Neural progenitor cell (in vitro differentiated cells): ENCODE measurements around the gene GARIN6. TPM values are rescaled to one million over a fixed set of nuclear protein-coding genes. Genes with fewer than 3 reads are reported as not detected.

Experiments
- DNase-seq: peaks from one replicate; pipeline ENCODE4 v3.0.0-alpha.2; 2016; ENCODE audit warnings: low spot score
- H2AFZ ChIP-seq: fragments of 200-600 bp; sonication (generic); replicated peaks from 2 replicates; pipeline ENCODE4 v1.6.1; 2016; ENCODE audit warnings: antibody characterized with exemption
- H3F3A ChIP-seq: fragments of 200-600 bp; sonication (generic); 2 replicates; pipeline ENCODE4 v1.6.1; 2016; ENCODE audit warnings: antibody characterized with exemption, low read depth
- H3K27ac ChIP-seq: fragments of 200-600 bp; sonication (generic); 2 replicates; pipeline ENCODE4 v1.5.1; 2016; ENCODE audit warnings: mild to moderate bottlenecking
- H3K27me3 ChIP-seq: fragments of 200-600 bp; sonication (generic); 2 replicates; pipeline ENCODE4 v1.6.1; 2016; ENCODE audit warnings: mild to moderate bottlenecking, moderate library complexity
- H3K36me3 ChIP-seq: fragments of 200-600 bp; sonication (generic); 2 replicates; pipeline ENCODE4 v1.5.1; 2016
- H3K4me1 ChIP-seq: fragments of 200-600 bp; sonication (generic); 2 replicates; pipeline ENCODE4 v1.6.1; 2016; ENCODE audit warnings: mixed run types
- H3K4me2 ChIP-seq: fragments of 200-600 bp; sonication (generic); 2 replicates; pipeline ENCODE4 v1.6.1; 2016
- H3K4me3 ChIP-seq: fragments of 200-600 bp; sonication (generic); 2 replicates; pipeline ENCODE4 v1.5.1; 2016
- H3K79me2 ChIP-seq: fragments of 200-600 bp; sonication (generic); 2 replicates; pipeline ENCODE4 v1.6.1; 2016; ENCODE audit warnings: low read depth
- H3K9ac ChIP-seq: fragments of 200-600 bp; sonication (generic); 2 replicates; pipeline ENCODE4 v1.6.1; 2016
- H3K9me3 ChIP-seq: fragments of 200-600 bp; sonication (generic); 2 replicates; pipeline ENCODE4 v1.5.1; 2016; ENCODE audit warnings: low read depth
- H4K20me1 ChIP-seq: fragments of 200-600 bp; sonication (generic); 2 replicates; pipeline ENCODE4 v1.6.1; 2016; ENCODE audit warnings: low read depth
- H3K27ac Mint-ChIP-seq: 3 replicates; pipeline ENCODE4 v1.8.0; 2021; ENCODE audit warnings: mixed read lengths
- H3K27me3 Mint-ChIP-seq: 2 replicates; pipeline ENCODE4 v1.8.0; 2022; ENCODE audit warnings: low read depth, mild to moderate bottlenecking, inconsistent platforms, moderate library complexity, mixed read lengths; ENCODE audit not compliant: insufficient read depth
- H3K36me3 Mint-ChIP-seq: 3 replicates; pipeline ENCODE4 v1.8.0; 2021; ENCODE audit warnings: mixed read lengths
- H3K4me1 Mint-ChIP-seq: 3 replicates; pipeline ENCODE4 v1.8.0; 2021; ENCODE audit warnings: mixed read lengths
- H3K4me3 Mint-ChIP-seq: 3 replicates; pipeline ENCODE4 v1.8.0; 2021; ENCODE audit warnings: mild to moderate bottlenecking, moderate library complexity, mixed read lengths
- H3K9me3 Mint-ChIP-seq: 3 replicates; pipeline ENCODE4 v1.8.0; 2020; ENCODE audit warnings: mixed read lengths
- CTCF ChIP-seq: fragments of 200-600 bp; sonication (generic); IDR thresholded peaks from 2 replicates; pipeline ENCODE4 v1.5.1; 2017; ENCODE audit warnings: antibody characterized with exemption, mild to moderate bottlenecking
- EZH2 ChIP-seq: fragments of 200-600 bp; sonication (generic); IDR thresholded peaks from 2 replicates; pipeline ENCODE4 v1.6.1; 2017; ENCODE audit warnings: antibody characterized with exemption, mild to moderate bottlenecking, moderate library complexity
- EZH2phosphoT487 ChIP-seq: fragments of 200-600 bp; sonication (generic); IDR thresholded peaks from 2 replicates; pipeline ENCODE4 v1.6.1; 2017; ENCODE audit warnings: antibody characterized with exemption
- total RNA-seq: library from RNA; depleted of rRNA; stranded (reverse); fragments of >200 nt; gene quantifications from 2 replicates; pipeline ENCODE4 v1.2.3, GENCODE V29; 2015; ENCODE audit warnings: low replicate concordance

Gene GARIN6
- total RNA-seq, 1 donor from 2014 or later = not detected

- no peaks in the 10 kb centered on the region for H3K4me1 Mint-ChIP-seq
- no peaks in the 10 kb centered on the region for H3K4me1 ChIP-seq
Observed at GRCh38 chr12:99627459-99627858, 20.1 kb upstream of the GARIN6 start.

GRCh38 chr12:99644629-99645028, 2.9 kb upstream of the GARIN6 start:
- Histone ChIP-seq H3K36me3 (no peaks in the 10 kb centered on the region), H3K4me3 (no peak overlapping the region), H2AFZ (no peak overlapping the region), H3K9me3 (no peaks in the 10 kb centered on the region), H3K27me3 (no peaks in the 10 kb centered on the region), H3F3A (no peaks in the 10 kb centered on the region), H3K4me1 (no peaks in the 10 kb centered on the region), H3K9ac (no peak overlapping the region), H3K79me2 (no peaks in the 10 kb centered on the region), H3K27ac (no peak overlapping the region), H4K20me1 (no peaks in the 10 kb centered on the region), H3K4me2 (no peak overlapping the region)
- H3K9me3 Mint-ChIP-seq = no peaks in the 10 kb centered on the region
- H3K27me3 Mint-ChIP-seq = no peaks in the 10 kb centered on the region
- H3K36me3 Mint-ChIP-seq = no peaks in the 10 kb centered on the region
- no peak overlapping the region for H3K27ac Mint-ChIP-seq
- TF ChIP-seq EZH2phosphoT487 (no peak), EZH2 (no peak), CTCF (no peak)
- DNase-seq = no peak
- no peaks in the 10 kb centered on the region for H3K4me1 Mint-ChIP-seq
- no peak overlapping the region for H3K4me3 Mint-ChIP-seq

More at GRCh38 chr12:99627459-99627858, 20.1 kb upstream of the GARIN6 start:
- Histone ChIP-seq H4K20me1 (no peaks in the 10 kb centered on the region), H3K79me2 (no peaks in the 10 kb centered on the region), H3F3A (no peaks in the 10 kb centered on the region), H3K4me3 (no peak overlapping the region), H2AFZ (no peak overlapping the region), H3K9me3 (no peaks in the 10 kb centered on the region), H3K36me3 (no peaks in the 10 kb centered on the region), H3K27ac (no peak overlapping the region), H3K9ac (no peak overlapping the region), H3K4me2 (no peak overlapping the region), H3K27me3 (no peaks in the 10 kb centered on the region)
- TF ChIP-seq CTCF = no peak
- no peak for TF ChIP-seq EZH2
- no peak for TF ChIP-seq EZH2phosphoT487
- Mint-ChIP-seq H3K27me3 (no peaks in the 10 kb centered on the region), H3K4me3 (no peak overlapping the region), H3K27ac (no peak overlapping the region), H3K9me3 (peaks cover 6% of the 10 kb centered on the region), H3K36me3 (no peaks in the 10 kb centered on the region)
- no peak for DNase-seq

- no peak overlapping the region for H3K4me3 ChIP-seq
- Mint-ChIP-seq H3K27me3 (no peaks in the 10 kb centered on the region), H3K4me1 (no peaks in the 10 kb centered on the region), H3K36me3 (no peaks in the 10 kb centered on the region), H3K4me3 (no peak overlapping the region), H3K27ac (no peak overlapping the region), H3K9me3 (no peaks in the 10 kb centered on the region)
- H3F3A ChIP-seq = no peaks in the 10 kb centered on the region
- no peaks in the 10 kb centered on the region for H4K20me1 ChIP-seq
- no peak overlapping the region for H3K4me2 ChIP-seq
- no peak for DNase-seq
- no peak overlapping the region for H2AFZ ChIP-seq
- H3K27ac ChIP-seq = no peak overlapping the region
- no peaks in the 10 kb centered on the region for H3K36me3 ChIP-seq
- no peaks in the 10 kb centered on the region for H3K27me3 ChIP-seq
- no peaks in the 10 kb centered on the region for H3K9me3 ChIP-seq
- no peaks in the 10 kb centered on the region for H3K4me1 ChIP-seq
- no peak overlapping the region for H3K9ac ChIP-seq
- no peaks in the 10 kb centered on the region for H3K79me2 ChIP-seq
- no peak for TF ChIP-seq CTCF
- TF ChIP-seq EZH2phosphoT487 = no peak
- no peak for TF ChIP-seq EZH2
Observed at GRCh38 chr12:99648183-99648582, 630 bp downstream of the GARIN6 start.
